Cardiac fibroblast (primary cell): ENCODE data around the gene POU3F3.
A peak's percentile ranks its signal among the peaks of the same experiment; 100 is the strongest.

Experiments
- DNase-seq, 2 donors: peaks; one replicate each; pipeline versions ENCODE4 v3.0.0 to v3.0.0-alpha.2; 2010; ENCODE audit warnings: low read depth in 2 of 2
- H3K4me3 ChIP-seq, 2 donors: replicated peaks in 1 of 2; 1 replicate in 1 of 2; 2 replicates in 1 of 2; pipeline ENCODE4 v1.5.1; 2011; ENCODE audit warnings: low read depth in 2 of 2, low read length in 2 of 2, mild to moderate bottlenecking in 2 of 2, moderate library complexity in 1 of 2
- TF ChIP-seq, protein P1 (sequence below): IDR thresholded peaks from one replicate; pipeline ENCODE4 v1.5.1; 2011; ENCODE audit warnings: low read depth, mild to moderate bottlenecking, low read length, inconsistent platforms

POU3F3 gene

DNA sequence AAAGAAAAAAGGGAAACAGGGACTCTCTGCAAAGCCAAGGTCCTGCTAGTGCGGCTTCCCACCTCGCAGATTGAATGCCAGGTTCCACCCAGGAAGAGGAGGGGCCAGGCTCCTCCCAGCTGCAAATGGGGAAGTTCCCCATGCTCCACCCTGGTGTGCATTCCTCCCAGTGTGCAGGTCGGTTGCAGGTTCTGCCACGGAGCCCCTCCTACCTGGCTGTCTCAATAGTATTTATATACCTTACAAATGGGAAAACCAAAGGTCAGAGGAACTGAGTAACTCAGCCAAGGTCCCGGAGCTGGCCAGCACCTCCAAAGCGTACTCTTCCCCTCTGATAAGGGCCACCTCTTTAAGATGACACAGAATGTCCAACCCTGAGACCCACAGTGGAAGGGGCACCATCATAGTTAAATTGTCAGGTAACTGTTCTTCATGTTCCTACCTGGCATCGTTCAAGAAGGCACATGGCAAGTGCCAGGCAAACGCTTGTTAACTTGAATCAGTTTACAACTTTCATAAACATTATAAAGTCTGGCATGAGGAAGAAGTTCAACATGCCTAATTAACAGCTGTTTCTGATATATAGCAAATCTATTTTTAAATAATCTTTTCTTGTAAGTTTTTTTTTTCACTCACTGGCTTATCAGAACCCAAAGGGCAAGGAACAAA lies 35.5 kb downstream of the POU3F3 start:
- TF ChIP-seq, protein P1, sequence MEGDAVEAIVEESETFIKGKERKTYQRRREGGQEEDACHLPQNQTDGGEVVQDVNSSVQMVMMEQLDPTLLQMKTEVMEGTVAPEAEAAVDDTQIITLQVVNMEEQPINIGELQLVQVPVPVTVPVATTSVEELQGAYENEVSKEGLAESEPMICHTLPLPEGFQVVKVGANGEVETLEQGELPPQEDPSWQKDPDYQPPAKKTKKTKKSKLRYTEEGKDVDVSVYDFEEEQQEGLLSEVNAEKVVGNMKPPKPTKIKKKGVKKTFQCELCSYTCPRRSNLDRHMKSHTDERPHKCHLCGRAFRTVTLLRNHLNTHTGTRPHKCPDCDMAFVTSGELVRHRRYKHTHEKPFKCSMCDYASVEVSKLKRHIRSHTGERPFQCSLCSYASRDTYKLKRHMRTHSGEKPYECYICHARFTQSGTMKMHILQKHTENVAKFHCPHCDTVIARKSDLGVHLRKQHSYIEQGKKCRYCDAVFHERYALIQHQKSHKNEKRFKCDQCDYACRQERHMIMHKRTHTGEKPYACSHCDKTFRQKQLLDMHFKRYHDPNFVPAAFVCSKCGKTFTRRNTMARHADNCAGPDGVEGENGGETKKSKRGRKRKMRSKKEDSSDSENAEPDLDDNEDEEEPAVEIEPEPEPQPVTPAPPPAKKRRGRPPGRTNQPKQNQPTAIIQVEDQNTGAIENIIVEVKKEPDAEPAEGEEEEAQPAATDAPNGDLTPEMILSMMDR: no peak
- DNase-seq: no peak
- H3K4me3 ChIP-seq: no peak overlapping the region

DNA sequence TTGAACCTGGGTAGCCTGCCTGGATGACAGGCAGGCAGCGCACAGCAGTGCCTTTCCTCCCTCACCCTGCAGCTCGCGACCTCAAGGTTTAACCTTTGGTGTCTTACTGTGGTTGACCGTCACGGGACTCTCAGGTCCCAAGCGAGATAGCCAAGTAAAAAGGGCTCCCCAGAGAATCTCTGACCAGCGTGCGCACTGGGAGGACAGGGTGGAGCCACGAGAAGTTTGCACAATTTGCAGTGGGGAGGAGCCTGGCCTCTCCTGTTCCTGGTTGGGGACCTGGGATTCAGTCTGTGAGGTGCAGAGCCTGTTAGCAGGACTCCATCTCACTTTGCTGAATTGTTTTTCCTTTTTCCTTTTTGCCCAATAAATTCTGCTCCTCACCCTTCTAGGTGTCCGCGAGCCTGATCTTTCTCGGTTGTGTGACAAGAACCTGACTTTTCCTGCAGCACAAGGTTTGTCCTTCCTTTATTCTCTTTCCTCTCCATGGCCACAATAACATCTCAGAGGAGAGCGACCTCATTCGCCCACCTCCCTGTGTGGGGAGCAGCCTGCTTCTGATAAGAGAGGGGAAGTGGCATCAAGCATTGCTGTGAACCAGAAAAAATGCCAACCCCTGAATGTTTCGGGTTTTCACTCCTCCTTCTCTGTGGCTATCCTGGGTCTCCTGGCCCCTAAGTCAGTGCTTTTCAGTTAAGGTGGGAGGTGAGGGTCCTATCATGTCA lies 36.2 kb downstream of the POU3F3 start:
- TF ChIP-seq, protein P1: no peak
- no peak for DNase-seq
- no peak overlapping the region for H3K4me3 ChIP-seq

DNA sequence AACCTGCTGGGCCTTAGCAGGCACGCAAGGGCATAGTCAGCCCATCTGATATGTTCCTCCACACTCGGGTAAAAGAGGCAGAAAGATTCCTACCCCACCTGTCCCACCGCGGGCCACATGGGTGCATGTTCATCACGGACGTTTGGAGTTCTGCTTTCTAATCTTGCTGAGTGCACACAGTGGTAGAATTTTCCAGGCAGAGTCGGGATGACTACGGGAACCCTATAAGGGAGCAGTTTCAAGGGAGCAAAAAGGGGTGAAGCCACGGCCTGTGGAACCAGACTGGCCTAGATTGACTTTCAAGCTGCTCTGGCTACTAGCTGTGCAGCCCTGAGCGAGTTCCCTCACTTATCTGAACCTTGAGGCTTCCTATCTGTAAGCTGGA lies 36.8 kb downstream of the POU3F3 start:
- TF ChIP-seq, protein P1: no peak
- no peak for DNase-seq
- no peak overlapping the region for H3K4me3 ChIP-seq

DNA sequence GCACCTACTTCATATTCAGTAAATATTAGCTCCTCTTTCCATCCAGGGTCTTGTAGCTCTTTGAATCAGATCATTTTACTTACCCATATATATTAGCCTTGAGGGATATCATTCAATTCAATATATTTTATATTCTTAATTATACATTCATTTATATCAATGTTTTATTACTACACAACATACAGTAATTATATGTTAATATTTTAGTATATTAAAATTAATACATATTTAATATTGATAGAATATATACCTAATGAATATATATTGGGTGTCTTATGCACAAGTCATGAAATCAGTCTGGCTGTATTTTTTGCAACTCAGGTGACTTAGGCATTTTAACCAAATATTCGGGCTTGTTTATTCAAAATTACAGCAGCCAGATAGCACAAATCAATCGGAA lies 37.2 kb downstream of the POU3F3 start:
- H3K4me3 ChIP-seq: no peak overlapping the region
- DNase-seq: no peak
- TF ChIP-seq, protein P1: no peak

DNA sequence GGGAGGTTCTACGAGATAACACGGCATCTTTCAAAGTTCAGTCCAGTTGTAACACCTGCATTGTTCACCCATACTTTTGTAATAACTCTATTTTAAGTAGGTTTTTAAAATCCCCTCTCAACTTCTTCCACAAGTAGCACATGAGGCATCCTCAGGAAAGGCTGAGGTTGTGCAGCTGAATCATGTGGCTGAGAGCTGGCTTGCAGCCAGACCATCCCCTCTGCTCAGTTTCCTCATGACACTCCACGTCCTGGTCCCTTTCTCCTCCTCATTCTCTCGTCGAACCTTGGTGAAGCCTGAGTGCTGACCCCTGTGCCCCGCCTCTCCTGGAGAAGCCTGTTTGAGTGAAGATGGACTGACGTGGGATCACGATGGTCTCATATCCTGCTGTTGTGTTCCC lies 42.5 kb downstream of the POU3F3 start:
- TF ChIP-seq, protein P1: no peak
- no peak overlapping the region for H3K4me3 ChIP-seq
- no peak for DNase-seq

DNA sequence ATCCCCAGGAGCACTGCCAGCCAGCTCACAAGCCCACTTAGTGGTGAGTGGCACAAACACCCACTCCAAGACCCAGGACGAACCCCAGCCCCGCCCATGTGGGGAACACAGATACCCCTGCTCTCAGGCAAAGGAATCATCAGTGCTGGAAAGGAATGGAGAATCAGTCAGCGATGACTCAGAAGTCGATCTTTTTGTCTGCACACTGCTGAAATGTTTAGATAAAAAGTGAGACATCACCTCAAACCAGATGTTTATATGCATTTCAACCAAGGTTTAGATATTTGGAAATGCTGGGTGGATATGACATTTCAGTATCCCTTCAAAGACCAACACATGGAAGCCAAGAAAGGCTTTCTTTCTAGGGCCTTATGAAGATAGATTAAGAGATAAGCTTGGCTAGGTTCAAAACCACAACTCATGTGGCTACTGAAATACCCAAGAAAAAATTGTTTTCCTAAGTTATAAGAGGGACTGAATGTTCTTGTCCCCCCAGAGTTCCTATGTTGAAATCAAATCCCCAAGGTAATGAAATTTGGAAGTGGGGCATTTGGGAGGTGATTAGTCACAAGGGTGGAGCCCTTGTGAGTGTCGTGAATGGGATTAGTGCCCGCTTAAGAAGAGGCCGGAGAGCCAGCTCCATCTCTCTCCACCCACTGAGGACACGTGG lies 43.7 kb downstream of the POU3F3 start:
- DNase-seq: peak; percentile 0 to 59
- TF ChIP-seq, protein P1: no peak
- H3K4me3 ChIP-seq: no peak overlapping the region
